Urothelium cell line (cell line): ENCODE measurements around the gene GRB10.

Experiments
- DNase-seq: peaks from one replicate; pipeline ENCODE4 v3.0.0; 2011; ENCODE audit warnings: low spot score, mixed read lengths
- FAIRE-seq: peaks from 2 replicates; lab custom pipeline; 2011; peaks lifted over from hg19 to GRCh38; lab: Jason Lieb, UNC

The GRB10 gene

DNA sequence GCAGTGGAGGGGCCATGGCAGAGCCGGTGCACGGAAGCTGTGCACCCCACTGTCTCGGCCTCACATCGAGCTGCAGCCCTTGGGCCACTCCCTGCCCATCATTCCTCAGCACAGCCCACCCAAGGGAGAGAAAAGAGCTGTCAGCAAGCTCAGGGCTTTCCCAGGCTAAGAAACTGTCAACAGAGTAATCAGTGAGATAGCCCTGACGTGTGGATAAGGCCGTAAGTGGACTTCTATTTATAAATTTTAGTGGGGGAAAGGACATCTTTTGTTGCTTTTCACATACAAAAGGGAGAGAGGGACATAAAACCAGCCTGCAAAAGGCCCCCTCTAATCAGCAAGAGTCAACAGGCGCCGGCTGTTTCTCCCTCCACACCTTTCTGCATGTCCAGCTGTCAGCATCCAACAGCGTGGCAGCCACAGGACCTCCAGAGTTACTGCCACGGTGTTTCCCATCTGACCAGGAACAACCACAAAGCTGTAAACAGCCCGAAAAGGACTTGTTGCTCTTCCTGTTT is 160.7 kb downstream of the GRB10 start:
- FAIRE-seq = no peak

DNA sequence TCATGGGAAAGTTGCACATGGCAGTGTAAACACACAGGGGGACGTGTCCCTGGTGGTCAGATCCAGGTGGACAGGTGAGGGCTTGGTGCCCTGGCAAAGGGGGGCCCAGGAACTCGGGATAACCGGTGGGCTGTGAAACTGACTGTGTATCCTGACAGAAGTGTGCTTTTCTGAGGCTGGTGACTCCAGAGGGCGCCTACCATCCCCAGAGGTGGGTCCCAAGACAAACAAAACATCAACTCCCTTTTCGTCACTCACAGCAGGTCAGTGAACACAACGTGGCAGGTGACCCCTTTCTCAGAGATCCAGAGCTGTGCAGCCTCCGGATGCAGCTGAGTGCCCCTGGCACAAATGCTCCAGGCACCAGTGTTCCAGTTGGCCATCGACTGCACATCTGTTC is 161.5 kb downstream of the GRB10 start:
- FAIRE-seq (peak; percentile 30), DNase-seq (no peak)

More for the DNA sequence above, 160.7 kb downstream of the GRB10 start:
- DNase-seq = no peak

DNA sequence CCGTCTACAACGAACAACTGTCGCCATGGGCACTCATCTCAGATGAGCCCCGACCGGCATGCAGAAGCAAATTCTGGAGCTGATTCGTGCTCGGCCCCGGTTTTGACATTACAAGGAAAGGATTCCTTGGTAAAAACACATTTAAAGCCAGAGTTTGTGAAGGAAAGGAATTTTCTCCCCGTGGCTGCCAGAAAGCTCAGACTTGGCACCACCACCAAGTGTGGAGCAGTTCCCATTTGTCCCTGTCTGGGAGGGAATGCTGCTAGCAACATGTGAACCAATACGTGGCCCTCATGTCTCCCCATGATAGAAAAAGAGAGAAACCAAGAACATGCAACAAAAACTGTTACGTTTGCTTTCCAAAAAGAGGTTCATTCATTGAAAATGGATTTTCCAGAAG is 162.3 kb downstream of the GRB10 start:
- FAIRE-seq (no peak), DNase-seq (no peak)

GRCh38 chr7:50619684-50620083 is 163.0 kb downstream of the GRB10 start:
- peak; percentile 93 for FAIRE-seq
- DNase-seq = no peak

GRCh38 chr7:50618281-50618680 is 164.4 kb downstream of the GRB10 start:
- FAIRE-seq (no peak), DNase-seq (no peak)

DNA sequence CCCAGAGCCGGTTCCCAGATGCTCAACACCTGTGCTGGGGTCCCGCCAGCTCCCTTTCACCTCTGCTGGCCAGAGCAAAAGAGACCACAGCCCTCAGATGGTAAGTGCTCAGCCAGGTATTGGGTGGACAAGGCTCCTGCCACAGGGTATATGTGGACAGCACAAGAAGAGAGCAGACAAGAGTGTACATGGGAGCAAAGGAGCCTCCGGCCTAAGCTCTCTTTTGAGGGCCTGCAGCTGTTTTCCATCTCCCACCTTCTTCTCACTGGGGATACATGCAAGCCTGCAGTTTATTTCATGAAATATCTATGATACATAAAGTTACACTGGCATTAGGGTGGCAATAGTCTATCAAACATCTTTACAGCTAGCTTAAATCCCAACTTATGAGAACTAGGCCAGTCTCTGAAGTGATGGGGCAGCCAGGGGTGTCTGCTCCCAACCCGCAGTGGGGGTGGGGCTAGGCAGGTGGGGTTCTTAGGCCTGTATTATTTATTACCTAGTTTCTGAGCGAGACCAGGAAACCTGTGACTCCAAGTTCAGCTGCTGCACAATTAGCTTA is 167.1 kb downstream of the GRB10 start:
- no peak for FAIRE-seq

DNA sequence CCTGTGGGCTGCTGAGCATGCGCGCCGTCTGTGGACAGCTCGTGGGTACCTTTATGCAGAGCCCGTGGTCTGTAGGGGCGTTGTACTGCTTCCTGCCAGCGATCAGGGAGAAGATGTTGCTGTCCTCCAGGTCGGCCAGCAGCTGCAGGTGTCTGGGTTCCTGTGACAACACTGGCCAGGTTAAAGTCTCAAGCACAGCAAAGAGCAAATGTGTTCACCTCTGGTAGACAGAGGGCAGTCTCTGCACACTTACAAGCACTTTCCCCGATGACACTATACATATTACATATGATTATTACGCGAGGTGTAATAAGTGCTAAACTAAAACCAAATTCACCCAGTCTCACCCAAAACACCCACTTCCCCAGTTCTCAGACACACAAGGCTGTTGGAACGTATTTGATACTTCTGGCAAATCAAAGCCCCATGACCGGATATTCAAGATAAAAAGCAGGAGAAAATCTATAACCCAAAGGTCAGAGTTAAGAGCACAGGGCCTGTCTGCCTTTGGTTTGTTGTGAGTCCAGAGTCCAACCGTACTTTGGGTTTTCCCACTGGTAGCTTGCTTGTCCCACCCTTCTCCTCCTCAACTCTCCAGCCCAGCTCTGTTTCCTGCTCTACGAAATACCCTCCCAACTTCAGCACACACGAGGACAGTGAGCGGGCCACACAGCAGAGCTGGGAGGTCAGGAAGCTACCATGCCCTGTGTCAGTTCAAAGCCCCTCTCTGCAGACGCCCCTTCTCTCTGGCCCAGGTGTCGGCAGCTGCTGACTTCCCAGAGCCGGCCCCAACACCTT is 167.8 kb downstream of the GRB10 start:
- FAIRE-seq = peak; percentile 37
- no peak for DNase-seq

More for the DNA sequence above, 167.1 kb downstream of the GRB10 start:
- no peak for DNase-seq

- DNase-seq (no peak), FAIRE-seq (no peak)
These were observed 169.2 kb downstream of the GRB10 start for GRCh38 chr7:50613473-50613872.

DNA sequence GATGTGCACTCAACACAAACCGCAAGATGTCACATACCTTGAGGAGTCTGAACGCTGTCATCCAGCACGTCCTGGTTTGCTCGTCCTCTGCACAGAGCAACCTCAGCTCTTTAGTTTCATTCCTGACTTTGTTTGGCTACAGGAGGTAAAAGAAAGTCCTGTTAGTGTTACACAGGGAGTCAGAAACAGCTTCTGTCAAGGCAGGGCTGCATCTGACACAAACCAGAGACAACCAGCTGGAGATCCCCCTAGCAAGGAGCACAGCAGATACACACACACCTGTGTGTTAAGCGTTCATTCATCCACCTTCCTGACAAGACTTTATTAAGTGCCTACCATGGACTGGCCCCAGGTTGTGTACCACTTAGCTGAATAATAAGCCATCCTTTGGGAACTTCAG is 170.0 kb downstream of the GRB10 start:
- FAIRE-seq = no peak
- no peak for DNase-seq

GRCh38 chr7:50610521-50611277 is 172.0 kb downstream of the GRB10 start:
- FAIRE-seq (peak; percentile 79), DNase-seq (peak; percentile 76)

DNA sequence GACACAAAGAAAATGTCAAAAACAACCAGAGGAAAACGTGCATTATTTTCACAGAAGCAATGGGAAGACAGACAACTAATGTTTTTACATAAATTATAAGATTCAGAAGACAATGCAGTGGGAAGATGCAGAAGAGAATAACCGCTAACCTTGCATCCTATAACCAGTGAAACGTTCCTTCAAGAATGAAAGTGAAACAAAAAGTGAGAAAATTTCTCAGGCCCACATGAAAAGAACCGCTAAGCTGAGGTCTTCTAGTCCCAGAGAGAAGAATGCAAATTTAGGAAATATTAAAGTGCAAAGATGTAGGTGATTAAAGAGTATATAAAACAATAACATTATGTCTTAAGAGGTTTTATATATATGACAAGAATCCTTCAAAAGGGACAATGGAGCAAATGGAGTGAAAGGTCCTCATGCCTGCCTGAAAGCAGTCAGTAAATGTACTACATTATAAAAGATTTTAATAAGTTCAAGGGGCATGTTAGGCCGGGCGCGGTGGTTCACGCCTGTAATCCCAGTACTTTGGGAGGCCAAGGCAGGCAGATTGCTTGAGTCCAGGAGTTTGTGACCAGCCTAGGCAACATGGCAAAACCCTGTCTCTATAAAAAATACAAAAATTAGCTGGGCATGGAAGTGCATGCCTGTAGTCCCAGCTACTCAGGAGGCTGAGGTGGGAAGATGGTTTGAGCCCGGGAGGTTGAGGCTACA is 174.3 kb downstream of the GRB10 start:
- DNase-seq = no peak
- no peak for FAIRE-seq

DNA sequence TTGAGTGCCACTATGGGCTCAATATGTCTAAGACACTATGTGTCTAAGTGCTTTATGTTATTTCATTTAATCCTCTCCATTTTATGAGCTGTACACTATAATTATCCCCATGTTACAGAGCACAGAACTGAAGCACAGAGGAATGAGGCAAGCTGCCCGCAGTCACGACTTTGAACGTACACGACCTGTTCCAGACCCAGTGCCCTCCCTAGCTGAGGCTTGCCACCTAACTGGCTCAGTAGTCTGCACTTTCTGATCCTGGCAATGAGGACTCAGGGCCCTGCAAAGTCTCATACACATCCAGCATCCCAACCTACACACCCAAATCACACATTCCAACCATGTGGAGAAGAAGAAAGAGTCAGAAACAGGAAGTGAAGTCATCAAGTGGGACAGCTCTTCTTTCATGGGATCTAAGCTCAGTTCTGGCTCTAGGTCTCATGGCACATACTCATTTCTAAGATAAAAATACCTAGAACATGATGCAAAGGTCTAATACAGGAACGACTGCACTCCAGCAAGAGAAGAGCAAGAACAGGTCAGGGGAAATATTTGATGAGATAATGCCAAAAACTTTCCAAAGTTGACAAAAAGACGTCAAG is 175.1 kb downstream of the GRB10 start:
- FAIRE-seq (no peak), DNase-seq (no peak)

DNA sequence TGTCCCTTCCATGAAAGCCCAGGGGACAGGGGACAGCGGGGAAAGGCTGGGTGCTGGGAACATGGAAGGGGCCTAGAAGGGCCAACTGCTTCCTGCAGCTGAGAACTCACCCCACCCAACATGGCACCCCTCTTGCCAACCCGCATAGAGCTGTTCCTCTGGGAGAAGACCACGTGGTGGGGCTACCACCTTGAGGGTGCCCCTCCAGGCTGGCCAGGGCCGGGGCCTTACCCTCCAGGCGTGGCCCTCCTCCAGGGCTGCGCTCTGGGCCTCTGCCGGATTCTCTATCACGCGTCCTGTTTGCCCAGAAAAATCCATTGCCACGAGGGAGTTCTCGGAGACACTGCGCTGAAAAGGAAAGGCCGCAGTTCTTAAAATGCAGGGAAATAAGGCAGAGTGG is 177.6 kb downstream of the GRB10 start:
- DNase-seq (no peak), FAIRE-seq (no peak)

DNA sequence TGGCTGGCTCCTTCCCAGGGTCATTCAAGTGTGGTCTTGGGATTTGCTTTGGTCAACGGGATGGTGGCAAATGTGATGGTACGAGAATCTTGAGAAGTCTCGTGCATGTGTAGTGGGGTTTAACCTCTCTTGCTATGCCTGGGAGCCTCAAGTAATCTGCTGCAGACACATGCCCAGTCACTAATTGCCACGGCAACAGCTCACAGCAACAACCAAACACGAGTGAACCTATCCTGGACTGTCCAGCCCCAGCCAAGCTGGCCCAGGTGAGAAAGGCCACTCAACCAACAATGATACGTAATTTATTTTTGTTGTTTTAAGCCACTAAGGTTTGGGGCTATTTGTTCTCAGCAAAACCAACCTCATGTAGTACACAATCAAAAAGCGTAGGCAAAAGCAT is 179.4 kb downstream of the GRB10 start:
- DNase-seq = no peak
- FAIRE-seq = peak; percentile 55

GRCh38 chr7:50599385-50599784 is 183.3 kb downstream of the GRB10 start:
- FAIRE-seq = peak; percentile 73
- DNase-seq = no peak

- no peak for DNase-seq
- no peak for FAIRE-seq
These were observed 184.0 kb downstream of the GRB10 start for GRCh38 chr7:50598460-50599343.

GRCh38 chr7:50596484-50596883 is 186.2 kb downstream of the GRB10 start:
- no peak for FAIRE-seq

DNA sequence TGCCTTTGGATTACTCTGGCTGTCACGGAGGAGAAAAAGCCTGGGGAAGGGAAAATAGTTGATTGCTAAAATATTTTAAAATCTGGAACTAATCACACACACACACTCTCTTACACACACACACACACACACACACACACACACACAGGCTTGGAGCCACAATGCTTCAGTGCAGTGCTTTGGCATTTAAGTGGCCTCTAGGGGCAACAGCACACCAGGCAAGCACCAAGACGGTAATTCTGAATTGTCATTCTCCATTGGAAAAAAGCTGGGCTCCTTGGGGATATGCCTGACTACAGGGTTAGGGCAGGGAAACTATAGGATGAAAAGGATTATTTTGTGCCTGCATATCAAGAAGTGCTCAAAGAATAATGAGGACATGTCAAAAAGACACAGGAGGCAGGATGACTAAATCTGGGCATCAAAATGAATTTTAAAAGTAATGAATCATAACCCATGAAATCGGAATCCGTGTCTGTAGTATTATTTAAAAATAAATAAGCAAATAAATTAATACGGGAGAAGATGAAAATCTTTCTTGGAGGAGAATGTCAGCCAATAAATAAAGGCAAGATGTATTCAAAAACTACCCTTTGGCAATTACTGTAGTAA is 187.1 kb downstream of the GRB10 start:
- DNase-seq = peak; percentile 39
- FAIRE-seq = no peak

More at GRCh38 chr7:50596484-50596883, 186.2 kb downstream of the GRB10 start:
- DNase-seq = no peak
